Stomach (tissue), 9 donors: ENCODE measurements around the gene CRELD1. TPM values are rescaled to one million over a fixed set of nuclear protein-coding genes. Genes with fewer than 3 reads are reported as not detected.
"Not testable (repeated sequence)": the region's sequence is repeated elsewhere in the genome, so short reads cannot be mapped to it uniquely, and the experiment has no call there.

Source experiments
- DNase-seq, 2 donors: peaks; one replicate each; pipeline versions ENCODE4 v3.0.0 to v3.0.0-alpha.2; 2013 to 2019
- H3K27ac ChIP-seq, 5 donors: fragments of 200-600 bp in 4 of 5; sonication (generic) in 4 of 5; one replicate each; pipeline ENCODE4 v1.5.1; 2013 to 2019; ENCODE audit warnings: mild to moderate bottlenecking in 1 of 5, moderate library complexity in 1 of 5
- H3K27me3 ChIP-seq, 3 donors: fragments of 200-600 bp; sonication (generic); one replicate each; pipeline ENCODE4 v1.5.1; 2017 to 2019; ENCODE audit warnings: mixed run types in 1 of 3
- H3K36me3 ChIP-seq, 4 donors: fragments of 200-600 bp; sonication (generic); 1 replicate in 3 of 4; 2 replicates in 1 of 4; pipeline ENCODE4 v1.5.1; 2016 to 2019
- H3K4me1 ChIP-seq, 4 donors: fragments of 200-600 bp; sonication (generic); one replicate each; pipeline ENCODE4 v1.5.1; 2016 to 2019
- H3K4me3 ChIP-seq, 4 donors: fragments of 200-600 bp; sonication (generic) in 3 of 4; one replicate each; pipeline ENCODE4 v1.5.1; 2016 to 2019; ENCODE audit warnings: mild to moderate bottlenecking in 1 of 4
- H3K9me3 ChIP-seq, 4 donors: fragments of 200-600 bp; sonication (generic); one replicate each; pipeline ENCODE4 v1.5.1; 2016 to 2019
- CTCF ChIP-seq, 7 experiments: fragments of 450-650 bp in 4 of 7; fragments of 200-600 bp in 3 of 7; sonication (generic) in 3 of 7; IDR thresholded peaks; one replicate each; pipeline ENCODE4 v1.5.1; 2016 to 2019; ENCODE audit warnings: antibody characterized with exemption in 7 of 7, control low read depth in 2 of 7, mild to moderate bottlenecking in 1 of 7
- EP300 ChIP-seq: sonication (generic); formaldehyde crosslinking; IDR thresholded peaks from one replicate; pipeline ENCODE4 v1.6.1; 2017; ENCODE audit warnings: antibody characterized with exemption
- POLR2A ChIP-seq, 4 donors: fragments of 450-650 bp; IDR thresholded peaks; one replicate each; pipeline ENCODE4 v1.6.1; 2016; ENCODE audit warnings: antibody characterized with exemption in 4 of 4, control low read depth in 2 of 4, mild to moderate bottlenecking in 1 of 4, moderate library complexity in 1 of 4
- POLR2AphosphoS5 ChIP-seq, 3 donors: sonication (generic); formaldehyde crosslinking; IDR thresholded peaks; one replicate each; pipeline ENCODE4 v1.6.1; 2016; ENCODE audit warnings: antibody characterized with exemption in 3 of 3
- WGBS, 5 donors: extraction: QIAGEN DNeasy Blood & Tissue Kit in 3 of 5; methylation state at CpG; one replicate each; pipeline versions ENCODE4 v1.1.5 to v1.1.7; 2013 to 2018; 5-methylcytosine and 5-hydroxymethylcytosine counted together
- intact Hi-C: fragments of 100-400 bp; cut with DNase I; formaldehyde crosslinking; loops from one replicate; pipeline ENCODE4 v1.15.1; 2023; ENCODE audit warnings: low total_unique reads
- polyA plus RNA-seq, 3 donors: library from polyadenylated mRNA; stranded (reverse); fragments of 200-250 nt; gene quantifications; one replicate each; pipeline ENCODE4 v1.2.3, GENCODE V29; 2013
- total RNA-seq, 5 donors: library from RNA; depleted of rRNA; stranded (reverse); fragments of >200 nt; gene quantifications; one replicate each; pipeline versions ENCODE4 v1.1.0 to v1.2.3, GENCODE V29; 2014 to 2016
- donor health status: healthy with polysubstance abuse.
- donor health status: Bipolar disorder and iron deficiency.
- donor health status: healthy.

The CRELD1 gene
- total and polyA plus RNA-seq, 8 donors, result 6.2 to 71.5 (median 22.7) TPM

- WGBS, 5 donors, result 30 to 63% (median 49%) methylated on average over 8 of the region's 8 CpGs
- Histone ChIP-seq H3K4me1 (peaks cover 43 to 67% (median 57%) of the 10 kb centered on the region in 4 donors), H3K27ac (peak overlapping the region; percentile 81 to 92 (median 87))
Measured at GRCh38 chr3:9898467-9899241, 35.0 kb upstream of the CRELD1 start.

GRCh38 chr3:9899289-9899791 is 34.3 kb upstream of the CRELD1 start:
- no peak for DNase-seq
- peak overlapping the region; percentile 81 to 92 (median 87) for H3K27ac ChIP-seq
- H3K9me3 ChIP-seq, result no peaks in the 10 kb centered on the region
- no peaks in the 10 kb centered on the region for H3K27me3 ChIP-seq
- H3K36me3 ChIP-seq, result peaks cover 0 to 1% (median 0%) of the 10 kb centered on the region in 4 donors
- peaks cover 40 to 67% (median 53%) of the 10 kb centered on the region in 4 donors for H3K4me1 ChIP-seq
- H3K4me3 ChIP-seq, result peak overlapping the region in 1 of 4 donors; percentile 3
- TF ChIP-seq POLR2A (IDR thresholded peaks at IDR 0.05) (no peak), CTCF (IDR thresholded peaks at IDR 0.05) (no peak), POLR2AphosphoS5 (IDR thresholded peaks at IDR 0.05) (no peak), EP300 (no peak)
- intact Hi-C loops, result no loop called here
- 23 to 52% (median 35%) methylated on average over 3 of the region's 3 CpGs for WGBS, 5 donors

More at GRCh38 chr3:9898467-9899241, 35.0 kb upstream of the CRELD1 start:
- H3K9me3 ChIP-seq, result no peaks in the 10 kb centered on the region
- DNase-seq, result peak; percentile 60 to 80
- no peaks in the 10 kb centered on the region for H3K27me3 ChIP-seq
- intact Hi-C loops, result no loop called here
- H3K36me3 ChIP-seq, result peaks cover 0 to 5% (median 3%) of the 10 kb centered on the region in 4 donors
- peak overlapping the region in 1 of 4 donors; percentile 7 for H3K4me3 ChIP-seq
- TF ChIP-seq POLR2A (IDR thresholded peaks at IDR 0.05) (no peak), EP300 (no peak), CTCF (IDR thresholded peaks at IDR 0.05) (no peak), POLR2AphosphoS5 (IDR thresholded peaks at IDR 0.05) (no peak)

DNA sequence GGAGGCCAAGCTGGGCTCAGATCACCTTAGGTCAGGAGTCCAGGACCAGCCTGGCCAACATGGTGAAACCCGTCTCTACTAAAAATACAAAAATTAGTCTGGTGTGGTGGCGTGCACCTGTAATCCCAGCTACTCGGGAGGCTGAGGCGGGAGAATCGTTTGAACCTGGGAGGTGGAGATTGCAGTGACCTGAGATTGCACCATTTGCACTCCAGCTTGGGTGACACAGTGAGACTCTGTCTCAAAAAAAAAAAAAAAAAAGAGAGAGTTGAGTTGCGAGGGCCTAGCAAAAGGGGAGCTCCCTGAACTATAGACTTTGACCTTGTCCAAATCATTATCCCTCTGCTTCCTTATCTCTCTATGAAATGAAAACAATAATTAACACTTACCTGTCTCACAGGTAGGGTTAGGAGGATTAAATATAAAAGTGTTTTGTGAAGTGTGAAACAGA is 32.6 kb upstream of the CRELD1 start:
- DNase-seq, result peak in 1 of 2 donors; percentile 62
- H3K36me3 ChIP-seq, H3K4me3 ChIP-seq, intact Hi-C loops, H3K27me3 ChIP-seq, H3K9me3 ChIP-seq: not testable (repeated sequence)
- Histone ChIP-seq H3K27ac (peak overlapping the region; percentile 52 to 92 (median 86)), H3K4me1 (peaks cover 40 to 65% (median 51%) of the 10 kb centered on the region in 4 donors)
- 53 to 72% (median 57%) methylated on average over 6 of the region's 6 CpGs for WGBS, 5 donors

DNA sequence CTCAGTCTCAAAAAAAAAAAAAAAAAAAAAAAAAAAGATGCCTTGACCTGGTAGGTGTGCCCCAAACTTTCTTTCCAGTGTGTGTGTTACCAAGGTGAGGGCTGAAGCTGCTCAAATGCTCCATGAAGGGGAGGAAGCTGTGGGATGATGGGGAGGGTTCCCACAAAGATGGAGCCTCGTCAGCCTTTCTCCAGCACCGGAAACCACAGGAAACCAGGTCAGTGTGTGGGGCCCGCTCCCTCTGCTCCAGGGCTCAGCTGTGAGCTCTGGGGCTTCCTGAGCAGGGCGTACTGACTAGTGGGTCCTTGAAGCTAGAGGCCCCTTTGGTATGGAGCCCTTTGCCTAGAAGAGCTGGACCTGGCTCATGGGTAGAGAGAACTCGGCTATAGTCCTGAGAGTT is 31.7 kb upstream of the CRELD1 start:
- peak overlapping the region; percentile 81 to 88 (median 87) for H3K27ac ChIP-seq
- WGBS, 5 donors, result 50 to 64% (median 60%) methylated on average over 5 of the region's 5 CpGs
- intact Hi-C loops, result no loop called here
- peaks cover 35 to 56% (median 46%) of the 10 kb centered on the region in 4 donors for H3K4me1 ChIP-seq
- peak in 1 of 2 donors; percentile 30 for DNase-seq
- TF ChIP-seq EP300, result no peak
- no peak for TF ChIP-seq CTCF (IDR thresholded peaks at IDR 0.05)
- TF ChIP-seq POLR2AphosphoS5 (IDR thresholded peaks at IDR 0.05), result no peak
- no peak for TF ChIP-seq POLR2A (IDR thresholded peaks at IDR 0.05)
- H3K4me3 ChIP-seq, result peak overlapping the region in 1 of 4 donors; percentile 48
- H3K27me3 ChIP-seq, result no peaks in the 10 kb centered on the region
- H3K36me3 ChIP-seq, result peaks cover 0 to 5% (median under 1%) of the 10 kb centered on the region in 4 donors
- no peaks in the 10 kb centered on the region for H3K9me3 ChIP-seq
